GM21529 (cell line): ENCODE measurements around the gene PPHLN1.
A peak's percentile ranks its signal among the peaks of the same experiment; 100 is the strongest.

ENCODE experiments used
- ATAC-seq: cut with Tn5 transposase; IDR thresholded peaks from one replicate; pipeline ENCODE4 v1.9.1; 2021; ENCODE audit not compliant: unreplicated experiment

The PPHLN1 gene

GRCh38 chr12:42325653-42326474 lies at the start of gene PPHLN1, which contains the start of gene ZCRB1:
PPHLN1 (plus strand) TSS chr12:42326167; CDS start chr12:42335903, 9,736 bp downstream.
ZCRB1 (minus strand) TSS chr12:42326094; CDS start chr12:42324102, 1,992 bp downstream.
- ATAC-seq = peak; percentile 95

GRCh38 chr12:42277396-42278127 lies 48.4 kb upstream of the PPHLN1 start:
- ATAC-seq = no peak

- no peak for ATAC-seq
Measured at GRCh38 chr12:42278128-42278510, 47.8 kb upstream of the PPHLN1 start.

- no peak for ATAC-seq
Measured at GRCh38 chr12:42281278-42281677, 44.7 kb upstream of the PPHLN1 start.

- ATAC-seq = no peak
Measured at GRCh38 chr12:42281844-42282243, 44.1 kb upstream of the PPHLN1 start.

GRCh38 chr12:42282294-42282693 lies 43.7 kb upstream of the PPHLN1 start:
- no peak for ATAC-seq

- peak; percentile 24 for ATAC-seq
Measured at GRCh38 chr12:42283739-42284138, 42.2 kb upstream of the PPHLN1 start.

GRCh38 chr12:42284157-42284556 lies 41.8 kb upstream of the PPHLN1 start:
- peak; percentile 70 for ATAC-seq

GRCh38 chr12:42284876-42285275 lies 41.1 kb upstream of the PPHLN1 start:
- ATAC-seq = no peak

GRCh38 chr12:42285431-42285830 lies 40.5 kb upstream of the PPHLN1 start:
- ATAC-seq = no peak

GRCh38 chr12:42286741-42287140 lies 39.2 kb upstream of the PPHLN1 start:
- no peak for ATAC-seq

- ATAC-seq = no peak
Measured at GRCh38 chr12:42288544-42288943, 37.4 kb upstream of the PPHLN1 start.

- ATAC-seq = no peak
Measured at GRCh38 chr12:42291680-42292079, 34.3 kb upstream of the PPHLN1 start.

GRCh38 chr12:42296503-42297109 lies 29.4 kb upstream of the PPHLN1 start:
- no peak for ATAC-seq

- ATAC-seq = no peak
Measured at GRCh38 chr12:42298887-42299286, 27.1 kb upstream of the PPHLN1 start.

GRCh38 chr12:42299392-42300308 lies 26.3 kb upstream of the PPHLN1 start:
- peak; percentile 83 for ATAC-seq

- no peak for ATAC-seq
Measured at GRCh38 chr12:42306297-42306696, 19.7 kb upstream of the PPHLN1 start.

GRCh38 chr12:42308390-42308789 lies 17.6 kb upstream of the PPHLN1 start:
- ATAC-seq = no peak

- no peak for ATAC-seq
Measured at GRCh38 chr12:42309996-42310395, 16.0 kb upstream of the PPHLN1 start.

GRCh38 chr12:42315108-42315507 lies 10.9 kb upstream of the PPHLN1 start:
- ATAC-seq = no peak

- no peak for ATAC-seq
Measured at GRCh38 chr12:42320796-42321195, 5.2 kb upstream of the PPHLN1 start.
